GM21381 (cell line): Measurements from ENCODE around the gene AVP.

Experiments
- ATAC-seq: cut with Tn5 transposase; IDR thresholded peaks from one replicate; pipeline ENCODE4 v1.9.1; 2021; ENCODE audit warnings: mild to moderate bottlenecking, moderate library complexity; ENCODE audit not compliant: unreplicated experiment

The AVP gene

DNA sequence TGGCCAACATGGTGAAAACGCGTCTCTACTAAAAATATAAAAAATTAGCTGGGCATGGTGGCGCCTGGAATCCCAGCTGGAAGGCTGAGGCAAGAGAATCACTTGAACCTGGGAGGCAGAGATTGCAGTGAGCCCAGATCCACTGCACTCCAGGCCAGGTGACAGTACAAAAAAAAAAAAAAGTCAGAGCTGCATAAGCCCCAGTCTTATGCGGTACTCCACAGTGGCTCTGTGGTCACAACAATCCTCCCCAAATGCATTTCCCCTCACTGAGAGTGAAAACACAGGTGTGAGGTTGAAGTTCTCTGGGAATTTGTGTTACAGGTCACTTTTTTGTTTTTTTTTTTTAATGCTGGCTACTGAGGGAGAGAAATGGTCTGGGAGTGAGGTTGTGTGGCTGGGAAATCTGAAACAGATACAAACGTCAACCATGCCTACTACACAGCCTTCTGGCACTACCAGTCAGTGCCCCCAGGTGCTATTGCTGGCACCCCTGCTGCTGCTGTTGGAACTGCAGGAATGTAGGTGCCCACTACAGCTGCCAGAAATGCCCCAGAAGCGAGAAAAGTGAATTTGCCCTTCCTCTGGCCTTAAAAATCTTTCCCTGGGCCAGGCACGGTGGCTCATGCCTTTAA lies 33.0 kb downstream of the AVP start:
- ATAC-seq: no peak

DNA sequence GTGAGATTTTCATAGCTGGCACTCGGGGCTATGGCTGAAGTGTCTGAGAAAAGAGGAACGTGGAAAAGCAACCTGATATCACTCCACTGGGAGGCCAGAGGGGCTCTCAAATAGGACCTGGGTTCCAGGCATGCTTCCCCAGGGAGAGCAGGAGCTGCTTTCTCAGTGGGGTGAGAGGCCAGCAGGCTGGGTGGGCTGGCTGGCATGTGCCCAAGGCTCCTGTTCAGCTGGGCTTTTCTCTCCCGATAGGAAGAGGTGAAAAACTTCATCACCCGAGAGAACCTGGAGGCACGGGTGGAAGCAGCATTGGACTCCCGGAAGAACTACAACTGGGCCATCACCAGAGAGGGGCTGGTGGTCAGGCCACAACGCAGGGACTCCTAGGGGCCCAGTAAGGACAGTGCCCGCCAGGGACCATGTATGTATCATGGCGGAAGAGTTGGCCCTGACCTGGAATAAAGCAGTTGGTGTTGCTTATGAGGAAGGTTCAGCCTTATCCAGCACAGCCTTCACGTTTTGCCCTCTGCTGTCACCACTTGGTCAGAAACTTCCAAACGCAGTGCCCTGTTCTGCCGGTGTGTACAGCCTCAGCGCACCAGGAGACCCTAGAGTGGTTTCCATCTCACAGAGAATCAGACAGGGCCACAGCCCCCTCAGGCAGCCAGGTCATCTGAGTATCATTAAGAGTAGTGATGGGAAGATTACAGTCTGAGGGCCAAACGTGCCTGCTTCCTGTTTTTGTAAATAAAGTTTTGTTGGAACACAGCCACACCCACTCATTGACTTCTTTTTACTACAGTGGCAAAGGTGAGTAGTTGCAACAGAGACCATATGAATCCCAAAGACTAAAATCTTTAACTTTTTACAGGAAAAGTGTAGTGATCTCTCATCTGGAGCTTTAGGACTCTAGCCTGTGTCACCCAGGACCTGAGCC lies 36.8 kb downstream of the AVP start:
- no peak for ATAC-seq

GRCh38 chr20:3046677-3047462 lies 37.7 kb downstream of the AVP start:
- ATAC-seq: no peak

DNA sequence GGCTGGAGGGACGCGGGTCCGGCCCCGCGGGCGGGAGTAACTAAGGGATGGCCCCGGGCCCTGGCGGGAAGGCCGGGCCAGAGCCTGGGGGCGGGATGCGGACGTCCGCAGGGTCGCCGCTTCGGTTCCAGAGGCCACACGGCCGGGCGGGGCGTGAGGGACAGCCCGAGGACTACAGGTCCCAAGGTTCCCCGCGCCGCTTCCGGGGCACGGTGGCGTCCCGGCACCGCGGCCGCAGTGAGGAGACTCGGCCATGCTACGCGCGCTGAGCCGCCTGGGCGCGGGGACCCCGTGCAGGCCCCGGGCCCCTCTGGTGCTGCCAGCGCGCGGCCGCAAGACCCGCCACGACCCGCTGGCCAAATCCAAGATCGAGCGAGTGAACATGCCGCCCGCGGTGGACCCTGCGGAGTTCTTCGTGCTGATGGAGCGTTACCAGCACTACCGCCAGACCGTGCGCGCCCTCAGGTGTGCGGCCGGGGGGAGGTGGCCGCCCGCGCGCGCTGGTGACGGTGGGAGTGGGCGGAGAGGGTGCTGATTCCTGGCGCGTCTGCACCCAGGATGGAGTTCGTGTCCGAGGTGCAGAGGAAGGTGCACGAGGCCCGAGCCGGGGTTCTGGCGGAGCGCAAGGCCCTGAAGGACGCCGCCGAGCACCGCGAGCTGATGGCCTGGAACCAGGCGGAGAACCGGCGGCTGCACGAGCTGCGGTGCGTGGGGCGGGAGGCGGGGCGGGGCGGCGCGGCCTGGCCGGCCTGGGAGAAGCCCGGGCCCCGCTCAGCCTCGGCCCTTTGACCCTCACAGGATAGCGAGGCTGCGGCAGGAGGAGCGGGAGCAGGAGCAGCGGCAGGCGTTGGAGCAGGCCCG lies 38.5 kb downstream of the AVP start, which contains the start of gene MRPS26:
MRPS26 (plus strand) TSS at position 237 of the 861 bp plus-strand sequence; CDS start at position 254, 17 bp downstream.
- peak; percentile 89 for ATAC-seq

DNA sequence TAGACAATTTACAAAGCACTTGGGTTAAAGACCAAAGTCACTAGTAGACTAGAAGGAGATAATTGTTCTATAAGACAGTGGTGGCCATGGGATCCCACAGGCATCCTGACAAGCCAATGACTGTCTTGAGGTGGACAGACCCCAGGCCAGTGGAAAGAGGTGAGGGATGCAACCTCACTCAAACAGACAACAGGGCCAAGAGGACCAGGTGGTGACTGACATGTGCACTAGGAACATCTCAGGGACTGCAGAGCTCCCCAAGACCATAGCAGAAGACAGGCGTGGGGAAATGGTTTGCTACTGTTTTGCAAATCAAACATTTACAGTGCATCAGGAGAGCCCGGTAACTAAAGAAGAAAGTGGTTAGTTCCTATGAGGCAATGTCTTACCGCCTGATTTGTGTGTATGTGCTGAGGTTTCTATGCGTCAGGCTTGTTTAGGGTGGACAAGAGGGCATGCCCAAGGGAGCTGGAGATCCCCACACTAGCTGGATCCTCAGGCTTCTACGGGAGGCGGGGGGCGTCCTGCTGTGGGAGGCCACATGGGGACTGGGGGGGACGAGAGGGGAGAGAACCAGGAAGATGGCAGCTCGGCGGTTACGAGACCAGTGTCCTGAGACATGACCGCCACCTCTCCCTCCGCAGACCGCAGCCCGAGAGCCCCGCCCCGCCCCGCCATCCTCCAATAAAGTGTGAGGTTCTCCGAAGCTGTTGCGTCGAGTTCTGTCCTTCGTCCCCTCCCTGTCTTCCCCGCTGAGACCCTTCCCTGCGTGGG lies 39.3 kb downstream of the AVP start:
- ATAC-seq: peak; percentile 42

GRCh38 chr20:3044336-3044965 lies 40.1 kb downstream of the AVP start:
- ATAC-seq: no peak

- no peak for ATAC-seq
These were observed 41.2 kb downstream of the AVP start, which contains the start of gene GNRH2 for GRCh38 chr20:3043322-3043721. TSS of gene GNRH2 (plus strand) at chr20:3043622. CDS start at chr20:3044415, 793 bp downstream.

GRCh38 chr20:3042625-3043024 lies 41.9 kb downstream of the AVP start:
- no peak for ATAC-seq

DNA sequence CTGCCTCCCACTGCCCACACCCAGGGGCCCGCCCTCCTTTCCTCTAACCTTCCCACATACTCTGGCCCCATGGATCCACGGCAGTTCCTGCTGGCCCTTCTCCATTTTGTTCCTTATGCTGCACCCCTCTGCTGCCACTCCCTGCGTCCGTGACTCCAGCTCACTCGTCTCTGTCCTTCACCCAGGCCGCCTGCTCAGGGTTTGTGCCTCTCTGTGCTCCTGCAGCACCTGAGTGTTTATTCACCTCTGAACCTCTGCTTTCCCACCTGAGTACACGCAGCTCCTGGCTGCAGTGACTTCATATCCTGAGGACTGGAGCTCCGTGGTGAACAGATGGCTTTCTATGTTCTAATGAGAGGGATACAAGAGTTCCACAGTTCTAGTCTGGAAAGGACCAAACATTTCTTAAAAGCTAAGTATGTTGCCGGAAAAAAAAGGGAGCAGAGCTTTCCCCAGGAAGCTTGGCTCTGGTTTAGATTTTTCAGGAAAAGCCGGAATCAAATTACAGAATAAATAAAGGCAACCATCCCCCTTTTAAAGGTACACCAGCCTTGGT lies 42.6 kb downstream of the AVP start:
- ATAC-seq: no peak

GRCh38 chr20:3040086-3040485 lies 44.4 kb downstream of the AVP start:
- ATAC-seq: no peak

GRCh38 chr20:3039426-3039825 lies 45.1 kb downstream of the AVP start:
- no peak for ATAC-seq

DNA sequence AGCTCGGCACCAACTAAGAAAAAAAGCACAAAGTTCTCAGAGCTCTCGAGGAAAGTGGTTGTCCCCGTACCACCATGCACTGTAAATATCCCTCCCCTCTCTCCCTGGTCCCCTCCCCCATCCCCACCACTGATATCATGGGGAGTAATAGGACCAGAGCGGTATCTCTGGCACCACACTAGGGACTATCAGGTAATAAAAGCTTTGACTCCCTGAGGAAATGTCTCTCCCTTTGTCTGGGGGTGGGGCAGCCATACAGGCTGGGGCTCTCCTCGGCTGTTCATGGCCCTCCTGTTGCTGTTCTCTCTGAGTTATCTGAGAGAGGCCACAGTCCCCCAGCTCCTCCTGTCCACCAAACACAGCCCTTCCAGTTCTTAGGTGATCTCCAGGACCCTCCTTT lies 46.1 kb downstream of the AVP start:
- ATAC-seq: no peak

DNA sequence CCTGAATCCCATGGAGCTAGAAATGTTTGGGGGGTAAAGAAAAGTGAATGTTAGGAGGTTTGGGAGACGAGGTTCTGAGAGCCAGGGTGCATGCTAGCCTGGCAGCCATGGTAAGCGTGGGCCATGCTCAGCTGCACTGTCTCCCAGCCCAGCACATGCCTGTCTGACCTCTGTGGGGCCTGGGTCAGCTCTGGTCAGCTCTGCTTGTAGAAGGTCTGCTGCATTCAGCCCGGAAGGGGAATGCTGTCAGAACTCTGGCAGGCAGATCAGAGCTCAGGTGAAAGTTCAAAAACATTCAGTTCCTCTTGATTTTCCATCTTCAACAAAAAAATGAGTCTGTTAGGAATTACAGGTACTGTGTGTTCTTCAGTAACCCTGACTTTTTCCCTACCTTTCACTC lies 46.9 kb downstream of the AVP start:
- no peak for ATAC-seq

- no peak for ATAC-seq
These were observed 51.9 kb downstream of the AVP start for GRCh38 chr20:3032624-3033023.
